Body of pancreas (tissue), 4 donors: ENCODE results near the gene DYRK1A.

Experiments
- POLR2A ChIP-seq, 3 donors: fragments of 450-650 bp; IDR thresholded peaks; one replicate each; pipeline ENCODE4 v1.6.1; 2016; ENCODE audit warnings: antibody characterized with exemption in 3 of 3, mild to moderate bottlenecking in 2 of 3
- TF ChIP-seq, protein P1 (sequence below), 7 experiments: fragments of 450-650 bp in 4 of 7; fragments of 200-600 bp in 3 of 7; sonication (generic) in 3 of 7; IDR thresholded peaks; one replicate each; pipeline ENCODE4 v1.5.1; 2016 to 2019; ENCODE audit warnings: antibody characterized with exemption in 7 of 7

DNA sequence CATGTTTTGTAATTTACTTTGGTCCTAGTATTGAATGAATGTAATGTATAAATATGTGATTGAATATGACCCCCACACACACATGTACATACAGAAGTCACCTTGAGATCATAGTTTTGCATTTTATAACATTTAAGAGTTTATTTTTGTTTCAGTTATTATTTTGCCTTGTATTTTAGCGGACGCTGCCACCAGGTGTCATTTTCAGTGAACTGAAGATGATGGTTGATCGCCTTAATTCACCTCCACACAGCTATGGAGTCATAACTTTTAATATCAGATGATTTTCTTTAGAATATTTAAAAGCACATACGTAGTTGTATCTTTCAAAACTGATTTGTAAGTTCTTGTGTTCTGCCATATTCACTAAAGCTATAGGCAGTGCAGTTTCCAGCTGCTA, 130.4 kb downstream of the DYRK1A start:
- TF ChIP-seq, protein P1, sequence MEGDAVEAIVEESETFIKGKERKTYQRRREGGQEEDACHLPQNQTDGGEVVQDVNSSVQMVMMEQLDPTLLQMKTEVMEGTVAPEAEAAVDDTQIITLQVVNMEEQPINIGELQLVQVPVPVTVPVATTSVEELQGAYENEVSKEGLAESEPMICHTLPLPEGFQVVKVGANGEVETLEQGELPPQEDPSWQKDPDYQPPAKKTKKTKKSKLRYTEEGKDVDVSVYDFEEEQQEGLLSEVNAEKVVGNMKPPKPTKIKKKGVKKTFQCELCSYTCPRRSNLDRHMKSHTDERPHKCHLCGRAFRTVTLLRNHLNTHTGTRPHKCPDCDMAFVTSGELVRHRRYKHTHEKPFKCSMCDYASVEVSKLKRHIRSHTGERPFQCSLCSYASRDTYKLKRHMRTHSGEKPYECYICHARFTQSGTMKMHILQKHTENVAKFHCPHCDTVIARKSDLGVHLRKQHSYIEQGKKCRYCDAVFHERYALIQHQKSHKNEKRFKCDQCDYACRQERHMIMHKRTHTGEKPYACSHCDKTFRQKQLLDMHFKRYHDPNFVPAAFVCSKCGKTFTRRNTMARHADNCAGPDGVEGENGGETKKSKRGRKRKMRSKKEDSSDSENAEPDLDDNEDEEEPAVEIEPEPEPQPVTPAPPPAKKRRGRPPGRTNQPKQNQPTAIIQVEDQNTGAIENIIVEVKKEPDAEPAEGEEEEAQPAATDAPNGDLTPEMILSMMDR (IDR thresholded peaks at IDR 0.05), result peak in 3 of 7 experiments; percentile 19 to 33 (median 20)
- no peak for TF ChIP-seq POLR2A (IDR thresholded peaks at IDR 0.05)
